ENCODE measurements around the gene POR.
"Not testable (repeated sequence)": the region's sequence is repeated elsewhere in the genome, so short reads cannot be mapped to it uniquely, and the experiment has no call there.

Gene POR

GRCh38 chr7:75878769-75879611, 36.0 kb upstream of the POR start, which contains the start of gene RHBDD2:
RHBDD2 (plus strand) TSS chr7:75879034; CDS start chr7:75879083, 49 bp downstream.
- DNase-seq (ENCODE audit: low read depth in 2 of 2) = peak; percentile 92 to 96
- peak within 1 kb of the TSS; percentile 95 to 96 for H3K4me3 ChIP-seq (replicated peaks in 1 of 2; ENCODE audit: low read depth in 2 of 2, low read length in 2 of 2)
- TF ChIP-seq CTCF (IDR thresholded peaks at IDR 0.05; ENCODE audit: low read depth, low read length) = peak; percentile 1

- DNase-seq (ENCODE audit: low read depth in 2 of 2) = peak; percentile 17 to 53
- no peak for TF ChIP-seq CTCF (IDR thresholded peaks at IDR 0.05; ENCODE audit: low read depth, low read length)
- peak overlapping the region; percentile 95 to 96 for H3K4me3 ChIP-seq (replicated peaks in 1 of 2; ENCODE audit: low read depth in 2 of 2, low read length in 2 of 2)
Measured at GRCh38 chr7:75879771-75880184, 35.2 kb upstream of the POR start.

GRCh38 chr7:75880242-75880641, 34.7 kb upstream of the POR start:
- TF ChIP-seq CTCF (IDR thresholded peaks at IDR 0.05; ENCODE audit: low read depth, low read length) = no peak
- DNase-seq (ENCODE audit: low read depth in 2 of 2) = no peak
- H3K4me3 ChIP-seq (replicated peaks in 1 of 2; ENCODE audit: low read depth in 2 of 2, low read length in 2 of 2) = peak overlapping the region; percentile 95 to 96

GRCh38 chr7:75881436-75882095, 33.4 kb upstream of the POR start:
- no peak overlapping the region for H3K4me3 ChIP-seq (replicated peaks in 1 of 2; ENCODE audit: low read depth in 2 of 2, low read length in 2 of 2)
- TF ChIP-seq CTCF (IDR thresholded peaks at IDR 0.05; ENCODE audit: low read depth, low read length) = no peak
- peak; percentile 9 to 34 for DNase-seq (ENCODE audit: low read depth in 2 of 2)

- not testable (repeated sequence) for DNase-seq (ENCODE audit: low read depth in 2 of 2); H3K4me3 ChIP-seq (replicated peaks in 1 of 2; ENCODE audit: low read depth in 2 of 2, low read length in 2 of 2)
Measured at GRCh38 chr7:75883265-75883824, 31.6 kb upstream of the POR start.

DNA sequence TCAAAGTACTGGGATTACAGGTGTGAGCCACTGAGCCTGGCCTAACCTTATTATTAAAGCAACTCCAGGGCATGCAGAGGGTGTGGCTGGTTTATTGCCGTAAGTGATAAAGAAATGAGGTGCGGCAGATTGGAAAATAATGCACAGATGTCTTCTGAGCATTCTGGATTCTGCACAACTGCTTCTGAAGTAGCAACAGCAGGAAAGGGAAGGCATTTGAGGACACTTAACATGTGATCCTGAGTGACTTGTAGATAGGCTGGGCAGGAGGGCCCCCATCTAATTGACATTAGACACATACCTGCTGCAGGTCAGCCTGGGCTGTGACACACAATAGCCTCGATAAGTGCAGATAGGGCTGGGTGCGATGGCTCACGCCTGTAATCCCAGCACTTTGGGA, 30.5 kb upstream of the POR start:
- TF ChIP-seq CTCF (IDR thresholded peaks at IDR 0.05; ENCODE audit: low read depth, low read length) = no peak
- no peak overlapping the region for H3K4me3 ChIP-seq (replicated peaks in 1 of 2; ENCODE audit: low read depth in 2 of 2, low read length in 2 of 2)
- DNase-seq (ENCODE audit: low read depth in 2 of 2) = no peak

DNA sequence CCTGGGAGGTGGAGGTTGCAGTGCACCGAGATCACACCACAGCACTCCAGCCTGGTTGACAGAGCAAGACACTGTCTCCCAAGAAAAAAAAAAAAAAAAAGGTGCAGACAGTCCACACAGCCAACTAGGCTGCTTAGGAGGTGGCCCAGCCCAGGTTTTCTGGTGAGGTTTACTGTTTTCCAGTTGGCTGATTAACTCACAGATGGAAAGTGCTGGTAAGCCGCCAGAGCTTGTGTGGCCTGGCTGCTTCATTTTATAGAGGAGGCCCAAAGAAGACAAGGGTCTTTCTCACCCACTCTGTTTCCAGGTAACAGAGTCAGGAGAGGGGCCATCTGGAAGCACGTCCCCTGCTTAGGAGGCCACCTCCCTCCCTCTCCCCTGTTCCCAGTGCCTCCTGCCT, 29.9 kb upstream of the POR start:
- TF ChIP-seq CTCF (IDR thresholded peaks at IDR 0.05; ENCODE audit: low read depth, low read length) = no peak
- DNase-seq (ENCODE audit: low read depth in 2 of 2) = no peak
- H3K4me3 ChIP-seq (replicated peaks in 1 of 2; ENCODE audit: low read depth in 2 of 2, low read length in 2 of 2) = no peak overlapping the region

Measured in cardiac fibroblast (primary cell).